Measurements from ENCODE around the gene DNMBP. TPM values are rescaled to one million over a fixed set of nuclear protein-coding genes. Genes with fewer than 3 reads are reported as not detected.
"Not testable (repeated sequence)": the region's sequence is repeated elsewhere in the genome, so short reads cannot be mapped to it uniquely, and the experiment has no call there.

DNMBP gene
- total RNA-seq, 1 experiment from 2014 or later: 39.3 TPM

DNA sequence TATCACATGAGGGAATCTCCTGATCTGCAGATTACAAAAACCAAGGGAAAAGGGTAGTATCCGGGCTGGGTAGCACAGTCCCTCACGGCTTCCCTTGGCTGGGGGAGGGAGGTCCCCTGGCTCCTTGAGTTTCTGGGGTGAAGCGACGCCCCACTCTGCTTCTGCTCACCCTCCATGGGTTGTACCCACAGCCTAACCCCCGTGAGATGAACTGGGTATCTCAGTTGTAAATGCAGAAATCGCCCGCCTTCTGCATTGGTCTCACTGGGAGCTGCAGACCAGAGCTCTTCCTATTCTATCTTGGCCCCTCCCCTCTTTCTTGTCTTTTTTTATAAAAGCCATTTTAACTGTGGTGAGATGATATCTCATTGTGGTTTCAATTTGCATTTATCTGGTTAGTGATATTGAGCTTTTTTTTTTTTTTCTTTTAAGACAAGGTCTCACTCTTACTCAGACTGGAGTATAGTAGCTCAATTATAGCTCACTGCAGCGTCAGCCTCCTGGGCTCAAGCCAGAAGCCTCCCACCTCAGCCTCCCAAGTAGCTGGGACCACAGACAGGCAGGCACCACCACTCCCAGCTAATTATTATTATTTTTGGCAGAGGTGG lies 139.5 kb downstream of the DNMBP start:
- no peaks in the 10 kb centered on the region for H3K36me3 ChIP-seq (ENCODE audit: control insufficient read depth, insufficient read depth, low read length)
- TF ChIP-seq SIN3A (IDR thresholded peaks at IDR 0.05; ENCODE audit: borderline replicate concordance, insufficient read depth, low read depth, low read length) (no peak), TCF7L2 (IDR thresholded peaks at IDR 0.05; ENCODE audit: low read depth, low read length) (no peak), POLR2AphosphoS5 (IDR thresholded peaks at IDR 0.05; ENCODE audit: low read depth, low read length) (no peak), CTCF (IDR thresholded peaks at IDR 0.05) (no peak)
- TF ChIP-seq, protein P1, sequence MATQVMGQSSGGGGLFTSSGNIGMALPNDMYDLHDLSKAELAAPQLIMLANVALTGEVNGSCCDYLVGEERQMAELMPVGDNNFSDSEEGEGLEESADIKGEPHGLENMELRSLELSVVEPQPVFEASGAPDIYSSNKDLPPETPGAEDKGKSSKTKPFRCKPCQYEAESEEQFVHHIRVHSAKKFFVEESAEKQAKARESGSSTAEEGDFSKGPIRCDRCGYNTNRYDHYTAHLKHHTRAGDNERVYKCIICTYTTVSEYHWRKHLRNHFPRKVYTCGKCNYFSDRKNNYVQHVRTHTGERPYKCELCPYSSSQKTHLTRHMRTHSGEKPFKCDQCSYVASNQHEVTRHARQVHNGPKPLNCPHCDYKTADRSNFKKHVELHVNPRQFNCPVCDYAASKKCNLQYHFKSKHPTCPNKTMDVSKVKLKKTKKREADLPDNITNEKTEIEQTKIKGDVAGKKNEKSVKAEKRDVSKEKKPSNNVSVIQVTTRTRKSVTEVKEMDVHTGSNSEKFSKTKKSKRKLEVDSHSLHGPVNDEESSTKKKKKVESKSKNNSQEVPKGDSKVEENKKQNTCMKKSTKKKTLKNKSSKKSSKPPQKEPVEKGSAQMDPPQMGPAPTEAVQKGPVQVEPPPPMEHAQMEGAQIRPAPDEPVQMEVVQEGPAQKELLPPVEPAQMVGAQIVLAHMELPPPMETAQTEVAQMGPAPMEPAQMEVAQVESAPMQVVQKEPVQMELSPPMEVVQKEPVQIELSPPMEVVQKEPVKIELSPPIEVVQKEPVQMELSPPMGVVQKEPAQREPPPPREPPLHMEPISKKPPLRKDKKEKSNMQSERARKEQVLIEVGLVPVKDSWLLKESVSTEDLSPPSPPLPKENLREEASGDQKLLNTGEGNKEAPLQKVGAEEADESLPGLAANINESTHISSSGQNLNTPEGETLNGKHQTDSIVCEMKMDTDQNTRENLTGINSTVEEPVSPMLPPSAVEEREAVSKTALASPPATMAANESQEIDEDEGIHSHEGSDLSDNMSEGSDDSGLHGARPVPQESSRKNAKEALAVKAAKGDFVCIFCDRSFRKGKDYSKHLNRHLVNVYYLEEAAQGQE (IDR thresholded peaks at IDR 0.05; ENCODE audit: insufficient read depth in 1 of 2, low read depth in 2 of 2, low read length in 1 of 2): no peak
- in situ Hi-C loops (cut with HindIII; ENCODE audit: low pct_unique_long_range_greater_than_20kb, low sequenced_read_pairs) (no loop called here), intact Hi-C loops (cut with micrococcal nuclease; ENCODE audit: unreplicated experiment) (no loop called here)
- no peaks in the 10 kb centered on the region for H3K9me3 ChIP-seq (ENCODE audit: control insufficient read depth, insufficient read depth, low read depth, low read length)
- H3K27me3 ChIP-seq (ENCODE audit: control insufficient read depth, insufficient read depth, low read length): no peaks in the 10 kb centered on the region
- ChIA-PET POLR2A (interaction anchor here (0.7 kb wide), 1 partner anchor 10 kb away, joined by 5 read pairs; no protein-coding TSS in a partner anchor), CTCF (interaction anchor here (0.6 to 1.1 kb wide), 2 partner anchors 15 to 23 kb away, joined by 3 to 7 read pairs; no protein-coding TSS in a partner anchor)
- no TSS peak for BruUV-seq (replicated peaks)
- ATAC-seq: no peak
- no peak overlapping the region for H3K27ac ChIP-seq (ENCODE audit: low read length)
- DNase-seq (ENCODE audit: low read depth, low spot score): no peak
- H3K4me3 ChIP-seq (ENCODE audit: low read depth in 2 of 2, low read length in 2 of 2): no peak overlapping the region
- H3K4me1 ChIP-seq (ENCODE audit: control insufficient read depth, insufficient read depth, low read length): no peaks in the 10 kb centered on the region

DNA sequence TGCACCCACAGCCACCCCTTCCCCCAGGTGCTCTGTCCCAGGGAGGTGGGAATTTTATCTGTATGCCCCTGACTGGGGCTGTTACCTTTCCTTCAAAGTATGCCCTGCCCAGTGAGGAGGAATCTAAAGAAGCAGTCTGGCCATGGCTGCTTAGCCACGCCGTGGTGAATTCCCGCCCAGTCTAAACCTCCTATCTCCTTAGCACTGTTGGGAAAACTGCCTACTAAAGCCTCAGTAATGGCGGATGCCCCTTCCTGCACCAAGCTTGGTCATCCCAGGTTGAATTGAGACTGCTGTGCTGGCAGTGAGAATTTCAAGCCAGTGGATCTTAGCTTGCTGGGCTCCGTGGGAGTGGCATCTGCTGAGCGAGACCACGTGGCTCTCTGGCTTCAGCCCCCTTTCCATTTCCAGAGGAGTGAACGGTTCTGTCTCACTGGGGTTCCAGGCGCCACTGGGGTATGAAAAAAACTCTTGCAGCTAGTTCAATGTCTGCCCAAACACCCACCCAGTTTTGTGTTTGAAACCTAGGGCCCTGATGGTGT lies 140.1 kb downstream of the DNMBP start:
- intact Hi-C loops (cut with micrococcal nuclease; ENCODE audit: unreplicated experiment): no loop called here
- H3K4me1 ChIP-seq (ENCODE audit: control insufficient read depth, insufficient read depth, low read length): no peaks in the 10 kb centered on the region
- no peaks in the 10 kb centered on the region for H3K36me3 ChIP-seq (ENCODE audit: control insufficient read depth, insufficient read depth, low read length)
- no peak for ATAC-seq
- TF ChIP-seq CTCF (IDR thresholded peaks at IDR 0.05) (no peak), POLR2AphosphoS5 (IDR thresholded peaks at IDR 0.05; ENCODE audit: low read depth, low read length) (no peak), TCF7L2 (IDR thresholded peaks at IDR 0.05; ENCODE audit: low read depth, low read length) (no peak), SIN3A (IDR thresholded peaks at IDR 0.05; ENCODE audit: borderline replicate concordance, insufficient read depth, low read depth, low read length) (no peak)
- TF ChIP-seq, protein P1 (IDR thresholded peaks at IDR 0.05; ENCODE audit: insufficient read depth in 1 of 2, low read depth in 2 of 2, low read length in 1 of 2): no peak
- H3K4me3 ChIP-seq (ENCODE audit: low read depth in 2 of 2, low read length in 2 of 2): no peak overlapping the region
- no peaks in the 10 kb centered on the region for H3K27me3 ChIP-seq (ENCODE audit: control insufficient read depth, insufficient read depth, low read length)
- ChIA-PET POLR2A (no interaction called here), CTCF (interaction anchor here (0.6 to 1.1 kb wide), 2 partner anchors 14 to 23 kb away, joined by 3 to 7 read pairs; no protein-coding TSS in a partner anchor)
- no peaks in the 10 kb centered on the region for H3K9me3 ChIP-seq (ENCODE audit: control insufficient read depth, insufficient read depth, low read depth, low read length)
- BruUV-seq (replicated peaks): no TSS peak
- in situ Hi-C loops (cut with HindIII; ENCODE audit: low pct_unique_long_range_greater_than_20kb, low sequenced_read_pairs): no loop called here
- DNase-seq (ENCODE audit: low read depth, low spot score): no peak
- H3K27ac ChIP-seq (ENCODE audit: low read length): no peak overlapping the region

- ATAC-seq: not testable (repeated sequence)
These were observed 142.5 kb downstream of the DNMBP start for GRCh38 chr10:99867250-99867649.

More at GRCh38 chr10:99867250-99867649, 142.5 kb downstream of the DNMBP start:
- in situ Hi-C loops (cut with HindIII; ENCODE audit: low pct_unique_long_range_greater_than_20kb, low sequenced_read_pairs); intact Hi-C loops (cut with micrococcal nuclease; ENCODE audit: unreplicated experiment); H3K4me3 ChIP-seq (ENCODE audit: low read depth in 2 of 2, low read length in 2 of 2); H3K9me3 ChIP-seq (ENCODE audit: control insufficient read depth, insufficient read depth, low read depth, low read length); H3K36me3 ChIP-seq (ENCODE audit: control insufficient read depth, insufficient read depth, low read length); H3K4me1 ChIP-seq (ENCODE audit: control insufficient read depth, insufficient read depth, low read length); CTCF ChIA-PET; DNase-seq (ENCODE audit: low read depth, low spot score); H3K27me3 ChIP-seq (ENCODE audit: control insufficient read depth, insufficient read depth, low read length); POLR2A ChIA-PET; BruUV-seq (replicated peaks); H3K27ac ChIP-seq (ENCODE audit: low read length): not testable (repeated sequence)

Measured in Panc1 (cell line).